ENCODE data around the gene UCHL1.

DNA sequence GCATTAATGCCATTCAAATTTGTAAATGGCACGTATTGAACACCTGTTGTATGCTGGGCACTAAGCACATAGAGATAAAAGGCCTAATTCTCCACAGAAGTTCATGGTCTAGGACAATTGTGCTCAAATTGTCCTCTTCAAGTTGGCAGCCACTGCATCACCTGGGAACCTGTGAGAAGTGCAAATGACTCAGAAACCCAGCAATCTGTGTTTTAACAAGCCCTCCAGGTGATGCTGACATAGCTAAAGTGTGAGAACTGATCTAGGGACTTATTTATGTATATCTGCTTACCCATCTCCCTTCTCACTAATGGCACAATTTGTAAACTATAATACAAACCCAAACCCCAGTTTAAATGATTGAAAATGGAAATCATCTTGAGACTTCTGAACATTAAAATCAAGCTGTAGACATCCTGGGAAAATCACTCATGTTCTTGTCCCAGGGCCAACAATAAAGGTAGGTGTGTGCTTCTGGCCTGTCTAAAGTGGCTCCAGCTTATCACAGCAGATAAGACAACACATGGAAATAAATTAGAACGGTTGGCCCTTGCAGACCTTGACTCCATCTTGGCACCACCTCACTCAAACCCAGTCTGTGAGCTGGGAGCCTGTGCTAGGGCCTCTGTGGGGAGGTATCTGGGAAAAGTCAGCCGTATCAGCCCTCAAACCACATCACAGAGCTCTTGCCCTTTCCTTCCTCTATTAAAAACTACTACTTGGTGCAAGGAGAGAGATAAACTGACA lies 46.8 kb downstream of the UCHL1 start:
- TF ChIP-seq EZH2 (IDR thresholded peaks at IDR 0.05) (no peak), POLR2AphosphoS5 (IDR thresholded peaks at IDR 0.05; ENCODE audit: borderline replicate concordance, low read depth, low read length) (no peak), FOXP2 (optimal IDR thresholded peaks at IDR 0.05; ENCODE audit: control extremely low read depth, extremely low read length, insufficient read depth) (no peak)

All from SK-N-MC (cell line).